Cardiac muscle cell (in vitro differentiated cells and primary cell): ENCODE measurements around the gene AAK1. TPM values are rescaled to one million over a fixed set of nuclear protein-coding genes. Genes with fewer than 3 reads are reported as not detected.

Experiments
- DNase-seq, 2 donors: peaks; one replicate each; pipeline versions ENCODE4 v3.0.0 to v3.0.0-alpha.2; 2010 to 2017; ENCODE audit warnings: low read depth in 1 of 2, low spot score in 1 of 2
- H3K27ac ChIP-seq: fragments of 200-600 bp; sonication (generic); 2 replicates; pipeline ENCODE4 v1.5.1; 2016
- H3K27me3 ChIP-seq: fragments of 200-600 bp; sonication (generic); 2 replicates; pipeline ENCODE4 v1.6.0; 2016; ENCODE audit warnings: control low read depth
- H3K36me3 ChIP-seq: fragments of 200-600 bp; sonication (generic); 2 replicates; pipeline ENCODE4 v1.5.1; 2016; ENCODE audit warnings: control low read depth
- H3K4me1 ChIP-seq: fragments of 200-600 bp; sonication (generic); 2 replicates; pipeline ENCODE4 v1.8.1; 2017; ENCODE audit warnings: low read depth, mild to moderate bottlenecking, mixed run types
- H3K4me3 ChIP-seq: fragments of 200-600 bp; sonication (generic); 2 replicates; pipeline ENCODE4 v1.5.1; 2016; ENCODE audit warnings: mild to moderate bottlenecking
- H3K9me3 ChIP-seq: fragments of 200-600 bp; sonication (generic); 2 replicates; pipeline ENCODE4 v1.5.1; 2017; ENCODE audit warnings: low read depth, mild to moderate bottlenecking, control low read depth
- CTCF ChIP-seq: IDR thresholded peaks from 2 replicates; pipeline ENCODE4 v1.5.1; 2012; ENCODE audit warnings: low read depth, mild to moderate bottlenecking, low read length
- polyA plus RNA-seq: library from polyadenylated mRNA; unstranded; fragments of >200 nt; fragmentation: Nextera tagmentation; extraction: Ambion mirVana; gene quantifications from 2 replicates; pipeline ENCODE4 v1.2.1, GENCODE V29; 2016
- total RNA-seq: library from RNA; depleted of rRNA; stranded (reverse); fragments of >200 nt; gene quantifications from 2 replicates; pipeline ENCODE4 v1.2.3, GENCODE V29; 2016

The AAK1 gene
- 47.4 and 50.0 TPM in 2 replicates for total RNA-seq
- polyA plus RNA-seq, result 50.3 and 57.2 TPM in 2 replicates

GRCh38 chr2:69643602-69644505, at the start of gene AAK1:
Gene AAK1 (minus strand): TSS chr2:69643739. CDS start chr2:69643040, 699 bp downstream.
- Histone ChIP-seq H3K27ac (peak within 1 kb of the TSS; percentile 95), H3K36me3 (no peaks in the 10 kb centered on the region), H3K9me3 (no peaks in the 10 kb centered on the region), H3K4me3 (peak within 1 kb of the TSS; percentile 98), H3K4me1 (peaks cover 33% of the 10 kb centered on the region), H3K27me3 (no peaks in the 10 kb centered on the region)
- peak; percentile 92 to 93 for DNase-seq
- no peak for TF ChIP-seq CTCF

GRCh38 chr2:69692424-69692823, 48.9 kb upstream of the AAK1 start:
- Histone ChIP-seq H3K4me3 (no peak overlapping the region), H3K4me1 (peaks cover 8% of the 10 kb centered on the region), H3K27ac (no peak overlapping the region), H3K9me3 (no peaks in the 10 kb centered on the region), H3K27me3 (no peaks in the 10 kb centered on the region), H3K36me3 (no peaks in the 10 kb centered on the region)
- no peak for TF ChIP-seq CTCF
- DNase-seq, result peak in 1 of 2 donors; percentile 17

GRCh38 chr2:69689969-69690368, 46.4 kb upstream of the AAK1 start:
- no peak for TF ChIP-seq CTCF
- Histone ChIP-seq H3K4me3 (no peak overlapping the region), H3K27ac (no peak overlapping the region), H3K4me1 (peaks cover 8% of the 10 kb centered on the region), H3K9me3 (no peaks in the 10 kb centered on the region), H3K27me3 (no peaks in the 10 kb centered on the region), H3K36me3 (no peaks in the 10 kb centered on the region)
- no peak for DNase-seq

GRCh38 chr2:69689466-69689865, 45.9 kb upstream of the AAK1 start:
- Histone ChIP-seq H3K9me3 (no peaks in the 10 kb centered on the region), H3K27me3 (no peaks in the 10 kb centered on the region), H3K4me3 (no peak overlapping the region), H3K27ac (no peak overlapping the region), H3K4me1 (peaks cover 8% of the 10 kb centered on the region), H3K36me3 (no peaks in the 10 kb centered on the region)
- TF ChIP-seq CTCF, result no peak
- DNase-seq, result no peak

- Histone ChIP-seq H3K36me3 (no peaks in the 10 kb centered on the region), H3K9me3 (no peaks in the 10 kb centered on the region), H3K4me1 (peaks cover 10% of the 10 kb centered on the region), H3K27me3 (no peaks in the 10 kb centered on the region), H3K4me3 (no peak overlapping the region), H3K27ac (no peak overlapping the region)
- no peak for TF ChIP-seq CTCF
- DNase-seq, result no peak
Observed at GRCh38 chr2:69687971-69688611, 44.6 kb upstream of the AAK1 start.
